Stimulated activated naive CD4-positive, alpha-beta T cell (primary cell): ENCODE data around the gene ZSCAN23.
A peak's percentile ranks its signal among the peaks of the same experiment; 100 is the strongest.
"Not testable (repeated sequence)": the region's sequence is repeated elsewhere in the genome, so short reads cannot be mapped to it uniquely, and the experiment has no call there.

Experiments
- DNase-seq, 6 experiments: peaks; one replicate each; lab custom pipeline; 2025; lab: John Stamatoyannopoulos, UW

The ZSCAN23 gene

DNA sequence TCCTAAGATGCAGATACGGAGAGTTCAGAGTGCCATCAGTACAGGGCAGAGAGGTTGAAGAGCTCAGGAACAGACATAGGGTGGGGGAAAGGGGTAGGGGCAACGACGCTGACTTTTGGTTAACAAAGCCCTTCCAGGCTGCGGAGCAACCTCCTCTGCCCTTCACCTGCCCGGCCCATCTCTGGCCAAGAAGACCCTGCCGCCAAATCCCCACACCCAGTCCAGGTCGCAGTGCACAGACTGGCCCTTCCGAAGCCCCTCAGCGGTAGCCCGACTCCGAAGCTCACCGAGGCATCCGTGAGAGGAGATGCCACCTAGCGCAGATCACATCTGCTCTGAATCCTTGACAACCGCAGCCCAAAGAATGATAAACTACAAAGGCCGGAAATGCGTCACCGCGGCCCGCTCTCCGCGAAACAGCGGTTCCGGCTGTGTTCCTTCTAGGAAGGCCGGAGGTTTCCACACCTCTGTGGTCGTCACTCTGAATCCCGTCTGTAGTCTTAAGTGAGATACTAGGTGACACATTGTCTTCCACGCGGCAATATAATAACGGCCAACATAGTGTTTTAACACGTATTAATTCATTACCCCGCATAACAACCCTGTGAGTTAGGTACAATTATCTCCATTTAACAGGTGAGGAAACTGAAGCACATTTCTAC, at the start of gene ZSCAN23:
Gene ZSCAN23 (minus strand): TSS at position 380 of the 662 bp plus-strand sequence. CDS start 7,225 bp downstream, outside the sequence.
- DNase-seq: peak; percentile 74 to 90 (median 84)

DNA sequence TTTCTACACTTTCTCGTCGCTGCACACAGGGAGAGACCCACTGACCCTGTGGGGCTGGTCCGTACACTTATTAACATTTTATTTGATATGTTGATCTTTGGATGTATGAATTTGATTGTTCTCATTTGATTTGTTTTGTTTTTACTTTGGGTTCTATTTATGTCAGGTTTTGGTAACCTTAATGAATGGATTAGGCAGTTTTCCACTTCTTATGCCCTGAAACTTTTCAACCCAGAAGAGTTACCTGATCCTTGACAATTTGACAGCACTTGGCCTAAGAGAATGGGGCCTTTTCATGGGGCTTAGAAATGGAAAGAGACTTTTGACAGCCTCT, 48.7 kb upstream of the ZSCAN23 start:
- DNase-seq: no peak

DNA sequence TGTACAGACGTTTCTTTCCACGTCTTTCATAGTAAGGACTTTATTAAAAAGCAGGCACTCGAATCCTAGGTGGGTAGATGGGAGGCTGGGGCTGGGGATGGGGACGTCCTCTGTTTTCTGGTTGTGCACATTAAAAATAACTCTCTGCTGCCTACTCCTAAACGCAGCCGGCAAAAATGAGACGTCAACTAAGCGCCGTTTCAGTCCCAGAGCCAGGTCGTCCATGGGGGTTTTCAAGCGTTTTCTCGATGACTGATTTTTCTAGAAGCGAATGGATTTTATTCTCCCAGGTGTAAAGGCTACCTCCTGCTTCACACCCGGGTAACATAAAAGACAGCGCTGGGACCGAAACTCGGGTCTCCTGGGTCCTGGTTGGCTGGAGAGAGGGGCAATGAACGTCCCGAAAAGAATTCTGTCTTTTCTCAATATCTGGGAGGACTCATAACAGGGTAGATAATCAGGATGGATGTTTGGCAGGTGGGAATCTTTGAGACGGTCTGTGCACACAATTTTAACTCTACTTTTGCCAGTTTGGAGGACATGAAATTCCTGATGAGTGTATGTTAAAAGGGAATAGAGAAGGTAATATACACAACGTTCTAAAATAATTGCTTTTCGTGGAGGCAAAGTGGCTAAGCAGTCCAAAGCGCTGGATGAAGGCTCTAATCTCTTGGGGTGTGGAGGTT, 47.1 kb upstream of the ZSCAN23 start:
- peak in 2 of 6 experiments; percentile 12 to 21 for DNase-seq

- DNase-seq: peak; percentile 10 to 53 (median 38)
These were observed 46.3 kb upstream of the ZSCAN23 start for GRCh38 chr6:28489366-28490204.

- peak in 3 of 6 experiments; percentile 38 to 53 (median 39) for DNase-seq
These were observed 45.6 kb upstream of the ZSCAN23 start for GRCh38 chr6:28488916-28489365.

DNA sequence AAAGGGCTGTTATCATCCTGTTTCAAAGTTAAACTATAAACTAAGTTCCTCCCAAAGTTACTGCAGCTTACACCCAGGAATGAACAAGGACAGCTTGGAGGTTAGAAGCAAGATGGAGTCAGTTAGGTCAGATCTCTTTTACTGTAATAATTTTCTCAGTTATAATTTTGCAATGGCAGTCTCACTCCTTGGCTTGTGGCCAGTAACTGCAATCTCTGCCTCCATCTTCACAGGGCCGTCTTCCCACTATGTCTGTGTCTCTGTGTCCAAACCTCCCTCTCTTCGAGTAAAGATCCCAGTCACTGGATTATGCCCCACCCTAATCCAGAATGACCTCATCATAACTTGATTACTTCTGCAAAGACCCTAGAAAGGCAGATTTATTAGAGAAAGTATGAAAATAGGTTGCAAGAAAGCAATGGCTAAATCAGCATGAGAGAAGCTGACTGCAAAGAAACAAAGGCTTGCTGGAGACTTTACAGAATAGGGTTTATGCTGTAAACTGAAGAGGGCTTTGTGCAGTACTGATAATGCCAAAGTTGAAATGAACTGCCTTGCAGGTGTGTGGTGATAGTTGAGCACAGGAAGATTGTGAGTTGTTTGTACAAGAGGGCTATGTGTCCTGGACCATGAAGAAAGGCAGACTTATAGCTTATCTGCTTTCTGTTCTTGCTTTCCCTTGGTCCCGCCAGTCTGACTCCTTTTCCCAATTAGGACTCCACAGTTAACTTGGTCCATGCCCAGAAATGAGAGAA, 43.9 kb upstream of the ZSCAN23 start:
- no peak for DNase-seq

- no peak for DNase-seq
These were observed 43.2 kb upstream of the ZSCAN23 start for GRCh38 chr6:28486533-28486932.

DNA sequence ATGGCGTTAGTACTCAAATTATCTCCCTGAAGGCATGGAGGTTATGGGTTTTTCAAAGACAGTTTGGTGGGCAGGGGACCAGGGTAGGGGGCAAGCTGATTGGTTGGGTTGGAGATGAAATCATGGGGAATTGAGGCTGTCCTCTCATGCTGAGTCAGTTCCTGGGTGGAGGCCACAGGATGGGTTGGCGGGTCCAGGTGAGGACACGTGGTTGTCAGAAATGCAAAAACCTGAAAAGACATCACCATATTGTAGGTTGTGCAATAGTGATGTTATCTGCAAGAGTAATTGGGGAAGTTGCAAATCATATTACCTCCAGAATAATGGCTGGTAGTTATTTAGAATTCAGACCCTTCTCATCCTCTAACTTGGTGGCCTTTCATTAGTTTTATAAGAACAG, 42.2 kb upstream of the ZSCAN23 start:
- DNase-seq: no peak

DNA sequence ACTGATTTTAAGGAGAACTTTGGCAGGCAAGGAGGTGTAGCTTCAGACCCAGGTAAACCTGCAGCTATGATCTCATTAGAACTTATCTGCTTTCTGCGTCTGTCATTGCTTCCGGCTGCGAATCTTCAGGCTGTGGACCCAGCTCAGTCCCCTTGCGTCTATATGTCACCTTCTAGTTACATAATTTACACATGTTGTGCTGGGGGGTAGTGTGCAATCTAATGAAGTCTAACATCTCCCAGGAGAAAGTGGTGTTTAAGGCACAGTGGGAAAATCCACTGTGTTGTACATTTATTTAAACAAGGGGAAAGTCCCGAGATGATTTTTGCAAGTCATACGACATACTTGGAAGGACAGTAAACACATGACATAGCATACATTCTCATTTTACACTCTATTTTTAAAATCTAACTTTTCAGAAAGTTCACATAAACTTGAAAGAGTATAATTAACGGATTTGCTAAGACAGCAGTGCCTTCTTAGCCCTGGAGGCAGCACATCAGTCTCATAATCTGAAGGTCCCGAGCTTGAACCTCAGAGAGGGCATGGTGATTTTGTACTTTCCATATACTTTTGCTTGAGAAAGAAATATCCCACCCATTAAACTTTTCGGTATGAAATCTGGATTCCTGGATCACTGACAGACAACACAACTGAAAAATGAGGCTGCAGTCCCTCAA, 37.1 kb upstream of the ZSCAN23 start:
- no peak for DNase-seq

DNA sequence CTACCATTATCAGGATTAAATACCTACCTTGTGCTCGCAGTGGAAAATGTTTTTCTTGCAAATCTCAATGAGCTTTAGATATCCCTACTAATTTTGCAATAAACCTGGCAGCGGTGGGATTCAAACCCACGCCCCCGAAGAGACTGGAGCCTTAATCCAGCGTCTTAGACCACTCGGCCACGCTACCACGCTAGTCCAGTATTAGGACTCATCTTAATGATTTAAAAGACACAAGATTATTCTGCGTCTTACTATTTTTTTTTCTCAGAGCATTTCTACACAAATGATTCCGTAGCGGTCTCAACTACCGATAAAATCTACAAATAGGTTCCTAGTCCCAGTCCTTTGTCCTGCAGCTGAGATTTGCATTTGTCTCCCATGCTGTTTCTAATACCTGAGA, 35.2 kb upstream of the ZSCAN23 start:
- no peak for DNase-seq

- DNase-seq: peak in 3 of 6 experiments; percentile 4 to 19 (median 13)
These were observed 31.3 kb upstream of the ZSCAN23 start for GRCh38 chr6:28474441-28475219.

- DNase-seq: not testable (repeated sequence)
These were observed 26.0 kb upstream of the ZSCAN23 start for GRCh38 chr6:28469153-28469745.

GRCh38 chr6:28468056-28468455, 24.8 kb upstream of the ZSCAN23 start:
- DNase-seq: no peak

DNA sequence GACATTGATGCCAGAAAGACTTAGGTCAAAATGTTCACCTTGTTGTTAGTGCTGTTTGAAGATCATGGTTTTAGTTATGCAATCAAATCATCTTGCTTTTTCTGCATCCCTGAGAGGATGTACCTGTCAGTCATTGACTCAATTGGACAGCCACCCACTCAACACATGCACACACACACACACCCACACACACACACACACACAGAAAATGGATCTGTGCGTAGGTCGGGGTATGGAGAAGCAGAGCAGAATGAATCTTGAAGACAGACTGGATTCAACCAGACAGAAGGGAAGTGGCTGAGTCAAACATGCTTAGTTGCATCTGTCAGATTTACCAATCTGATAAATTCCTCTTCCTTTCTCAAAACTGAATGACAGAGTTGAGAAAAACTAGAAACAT, 19.1 kb upstream of the ZSCAN23 start:
- DNase-seq: peak in 2 of 6 experiments; percentile 3 to 18

- no peak for DNase-seq
These were observed 15.3 kb upstream of the ZSCAN23 start for GRCh38 chr6:28458568-28458967.

- DNase-seq: peak in 5 of 6 experiments; percentile 17 to 75 (median 60)
These were observed 5.8 kb upstream of the ZSCAN23 start for GRCh38 chr6:28449056-28449455.

DNA sequence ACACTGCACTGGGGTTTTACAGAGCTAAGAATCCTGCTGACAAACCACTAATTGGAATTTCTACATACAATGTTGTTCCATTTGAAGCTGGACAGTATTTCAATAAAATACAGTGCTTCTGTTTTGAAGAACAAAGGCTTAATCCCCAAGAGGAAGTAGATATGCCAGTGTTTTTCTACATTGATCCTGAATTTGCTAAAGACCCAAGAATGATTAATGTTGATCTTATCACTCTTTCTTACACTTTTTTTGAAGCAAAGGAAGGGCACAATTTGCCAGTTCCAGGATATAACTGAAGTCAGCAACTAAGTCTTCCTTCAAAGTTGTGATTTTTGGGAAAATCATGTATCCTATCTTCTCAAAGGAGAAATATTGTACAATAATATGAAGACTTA, 4.2 kb upstream of the ZSCAN23 start:
- not testable (repeated sequence) for DNase-seq

DNA sequence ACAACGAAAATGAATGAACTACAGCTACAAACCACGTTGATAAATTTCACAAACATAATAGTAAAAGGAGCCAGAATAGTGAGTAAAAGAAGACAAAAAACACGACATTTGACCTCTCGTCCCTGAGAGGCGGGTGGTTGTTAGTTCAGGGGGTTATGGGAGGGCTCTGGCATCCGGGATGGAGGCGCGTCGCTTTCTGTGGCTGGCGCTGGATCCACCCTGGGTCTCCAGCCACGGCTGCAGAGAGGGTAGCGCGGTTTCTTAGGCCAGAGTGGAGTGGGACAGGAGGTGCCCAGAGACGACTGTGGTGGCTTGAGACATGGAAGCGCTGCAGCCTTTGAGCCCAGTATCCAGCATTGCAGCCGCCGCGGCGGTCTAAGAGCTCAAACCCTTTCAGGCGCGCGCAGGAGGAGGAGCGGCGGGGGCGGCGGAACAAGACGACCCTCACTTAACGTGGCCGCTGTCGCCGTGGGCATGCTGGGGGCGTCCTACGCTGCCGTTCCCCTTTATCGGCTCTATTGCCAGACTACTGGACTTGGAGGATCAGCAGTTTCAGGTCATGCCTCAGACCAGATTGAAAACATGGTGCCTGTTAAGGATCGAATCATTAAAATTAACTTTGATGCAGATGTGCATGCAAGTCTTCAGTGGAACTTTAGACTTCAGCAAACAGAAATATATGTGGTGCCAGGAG, 3.7 kb upstream of the ZSCAN23 start:
- DNase-seq: peak in 2 of 6 experiments; percentile 3 to 18

- peak in 2 of 6 experiments; percentile 3 to 8 for DNase-seq
These were observed 1.5 kb upstream of the ZSCAN23 start for GRCh38 chr6:28444759-28445158.
